Activated CD4-positive, alpha-beta T cell treated with anti-CD3 and anti-CD28 coated beads, Interleukin-10, Interleukin-2, amounts not matched to agents 100 ng/mL and 50 ng/mL, durations not matched to agents 16 hours and 8 hours (primary cell): ENCODE data around the gene PTPRG.

Source experiments
- DNase-seq: peaks from one replicate; pipeline ENCODE4 v3.0.0-alpha.2; 2020

PTPRG gene

DNA sequence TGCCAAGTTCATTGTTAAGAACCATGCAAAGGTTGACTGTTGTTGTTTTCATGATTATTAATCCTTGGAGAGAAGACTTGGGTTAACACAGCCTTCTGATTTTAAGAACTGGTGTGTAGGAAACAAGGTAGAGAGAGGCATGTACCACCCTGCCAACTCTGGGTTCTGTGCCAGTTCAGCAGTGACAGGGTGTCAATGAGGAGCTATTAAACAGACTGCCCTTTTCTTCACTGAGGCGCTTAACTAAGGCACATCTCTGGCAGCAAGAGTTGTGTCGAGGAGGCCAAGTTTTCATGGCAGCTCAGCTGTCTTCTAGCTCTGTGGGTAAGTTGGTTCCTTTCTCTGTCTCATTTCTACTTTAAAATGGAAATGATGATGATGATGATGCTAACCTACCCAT lies 694.4 kb downstream of the PTPRG start:
- DNase-seq: no peak

DNA sequence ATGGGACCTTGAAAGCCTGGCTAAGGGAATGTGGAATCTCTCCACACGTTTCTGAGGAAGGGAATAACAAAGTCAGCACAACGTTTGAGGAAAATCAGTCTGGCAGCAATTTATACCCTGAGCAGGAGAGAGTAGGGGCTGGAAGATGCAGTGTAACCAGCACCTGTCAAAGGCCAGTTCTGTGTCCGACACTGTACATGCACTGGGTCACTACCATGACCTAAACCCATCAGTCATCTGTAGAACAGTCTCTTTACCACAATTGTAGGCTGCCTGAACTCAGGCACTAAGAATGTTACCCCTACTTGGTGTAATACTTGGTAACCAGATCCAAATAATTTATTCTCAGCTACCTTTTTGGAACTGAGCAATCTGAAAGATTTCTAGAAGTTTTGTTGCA lies 698.6 kb downstream of the PTPRG start:
- DNase-seq: no peak

DNA sequence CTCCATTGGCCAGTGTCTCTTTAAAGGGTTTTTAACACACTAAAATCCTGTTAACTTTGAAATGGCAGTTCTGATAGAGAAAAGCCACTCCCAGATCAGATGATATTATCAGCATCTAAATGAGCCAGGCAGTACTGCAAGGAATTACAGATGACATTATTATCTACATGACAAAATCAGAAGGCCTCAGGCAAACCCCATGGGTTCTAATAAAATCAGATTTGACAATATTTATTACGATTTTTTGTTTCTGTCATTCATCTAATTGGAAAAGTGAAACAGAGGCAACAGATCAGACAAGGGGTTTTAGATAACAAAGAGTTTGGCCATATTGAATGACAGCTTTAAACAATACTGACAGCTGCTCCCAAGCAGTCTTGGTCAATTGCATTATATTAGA lies 699.3 kb downstream of the PTPRG start:
- no peak for DNase-seq

DNA sequence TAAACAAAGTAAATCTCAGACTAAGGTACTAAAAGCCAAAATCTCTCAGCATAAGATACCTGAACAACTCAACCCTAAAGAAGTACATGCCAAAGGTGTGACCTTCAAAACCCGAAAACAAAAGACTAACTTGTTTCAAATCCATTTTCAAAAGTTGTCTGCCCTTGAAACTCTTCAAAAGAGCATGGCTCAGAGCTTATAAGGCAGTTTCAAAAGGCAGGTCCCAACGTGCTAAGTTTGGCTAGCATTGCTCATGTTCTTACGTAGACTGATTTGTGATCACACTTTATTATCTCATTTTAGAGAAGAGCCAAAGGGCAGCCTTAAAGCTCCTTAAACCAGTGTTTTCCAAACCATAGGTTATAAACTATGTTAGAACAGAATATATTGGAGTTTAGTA lies 699.8 kb downstream of the PTPRG start:
- DNase-seq: no peak

DNA sequence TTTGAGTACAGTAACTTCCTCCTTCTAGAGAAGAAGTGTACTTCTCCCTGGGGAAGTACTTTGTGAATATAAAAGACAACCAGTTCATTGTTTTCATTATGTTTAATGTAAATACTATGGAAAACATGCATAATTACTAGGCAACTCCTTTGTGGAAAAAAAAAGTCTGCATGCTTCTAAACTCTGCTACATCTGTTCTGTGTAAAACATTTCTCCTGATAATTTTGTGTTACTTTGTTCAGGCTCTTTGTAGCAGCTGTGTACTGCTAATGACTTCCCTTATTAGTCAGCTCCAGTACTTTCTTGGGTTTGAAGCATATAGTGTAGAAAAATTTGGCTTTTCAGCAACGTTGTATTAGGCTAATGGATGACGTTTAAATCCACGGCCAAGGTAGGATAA lies 700.4 kb downstream of the PTPRG start:
- DNase-seq: no peak

DNA sequence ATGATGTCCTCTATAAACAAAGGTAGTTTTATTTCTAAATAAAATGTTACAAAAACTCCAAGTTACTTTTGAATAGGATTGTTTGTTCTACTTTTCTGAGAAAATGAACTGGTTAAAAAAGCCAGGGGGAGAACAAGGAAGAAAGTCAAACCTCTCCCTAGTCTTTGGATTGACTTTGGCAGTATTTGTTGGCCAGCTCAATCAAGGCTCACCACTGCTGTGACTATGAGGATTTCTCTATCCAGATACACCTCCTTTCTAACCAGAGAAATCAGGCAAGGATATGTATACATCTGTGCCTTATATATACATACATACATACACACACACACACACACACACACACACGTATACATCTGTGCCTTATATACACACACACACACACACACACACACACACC lies 704.2 kb downstream of the PTPRG start:
- no peak for DNase-seq

DNA sequence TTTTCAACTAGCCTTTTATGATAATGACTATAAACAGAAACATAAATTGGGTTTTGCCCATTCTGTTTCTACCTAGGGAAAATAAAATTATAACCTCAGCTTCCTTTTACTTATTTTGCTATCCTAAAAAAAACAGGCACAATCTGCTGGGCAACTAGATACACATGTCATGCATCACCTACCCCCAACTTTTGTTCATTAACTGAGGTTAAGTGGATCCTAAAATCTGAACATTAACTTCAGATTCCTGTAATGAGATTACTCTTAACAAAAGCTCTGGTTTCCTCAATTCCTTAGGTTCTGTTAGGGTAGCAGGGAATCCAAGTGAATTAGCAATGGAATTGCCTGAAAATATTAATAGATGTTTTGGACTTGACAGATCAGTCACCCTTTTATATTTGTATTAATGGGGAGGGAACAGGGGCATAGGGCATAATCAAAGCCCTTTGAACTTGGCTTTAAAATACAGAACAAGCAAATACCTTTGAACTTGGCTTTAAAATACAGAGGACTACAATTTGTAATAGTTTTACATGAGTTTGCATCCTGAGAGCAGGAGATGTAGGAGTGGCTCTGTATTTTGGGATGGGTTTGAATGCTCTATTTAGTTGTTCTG lies 705.4 kb downstream of the PTPRG start:
- DNase-seq: no peak

DNA sequence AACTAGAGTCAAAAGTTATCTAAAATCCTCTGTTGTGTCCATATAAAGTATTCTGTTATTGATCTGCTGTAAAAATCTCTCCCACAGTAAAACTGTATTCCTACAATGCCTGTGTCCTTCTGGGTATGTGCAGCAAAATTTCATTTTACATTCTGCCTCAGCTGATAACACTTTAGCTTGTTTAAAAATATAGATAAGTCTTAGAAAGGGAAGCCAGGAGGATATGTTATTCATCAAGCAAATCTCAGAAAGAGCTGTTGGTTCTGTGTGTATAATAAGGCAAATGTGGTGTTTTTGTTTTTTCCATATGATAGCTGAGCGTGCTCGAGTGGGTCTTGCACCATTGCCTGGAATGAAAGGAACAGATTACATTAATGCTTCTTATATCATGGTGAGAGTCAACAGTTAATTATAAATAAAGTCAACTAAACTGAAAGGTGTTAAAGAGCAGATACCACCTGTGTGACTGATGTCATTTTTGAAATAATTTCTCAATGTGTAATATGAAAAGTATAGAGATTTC lies 715.3 kb downstream of the PTPRG start:
- no peak for DNase-seq

DNA sequence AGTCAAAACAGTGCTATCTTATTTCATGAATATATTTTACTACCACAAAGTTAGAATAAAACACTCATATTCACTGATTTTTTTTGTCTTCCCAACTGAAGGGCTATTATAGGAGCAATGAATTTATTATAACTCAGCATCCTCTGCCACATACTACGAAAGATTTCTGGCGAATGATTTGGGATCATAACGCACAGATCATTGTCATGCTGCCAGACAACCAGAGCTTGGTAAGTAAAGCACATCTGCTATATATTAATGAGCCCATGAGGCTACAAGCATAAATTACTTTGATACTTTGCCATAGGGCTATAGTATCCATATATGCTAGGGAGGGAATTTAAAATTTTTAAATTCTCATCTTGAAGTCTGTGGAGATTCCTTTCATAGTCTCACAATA lies 716.1 kb downstream of the PTPRG start:
- DNase-seq: no peak

DNA sequence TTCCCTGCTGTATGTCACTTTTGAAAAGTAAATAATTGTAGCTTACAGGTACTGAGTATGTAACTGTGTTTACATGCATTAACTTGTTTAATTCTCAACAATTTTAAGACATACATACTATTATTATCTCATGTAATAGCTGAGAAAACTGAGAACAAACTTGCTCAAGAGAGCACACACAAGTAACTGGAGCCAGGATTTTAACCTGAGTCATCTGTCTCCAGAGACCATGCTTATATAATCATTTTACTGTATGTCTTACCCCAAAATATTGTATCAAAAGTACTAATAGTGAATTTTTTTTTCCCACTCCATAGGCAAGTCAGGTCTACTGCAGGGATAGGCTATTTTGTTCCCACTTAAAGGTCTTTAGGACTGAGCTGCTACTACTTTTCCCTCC lies 716.6 kb downstream of the PTPRG start:
- no peak for DNase-seq

DNA sequence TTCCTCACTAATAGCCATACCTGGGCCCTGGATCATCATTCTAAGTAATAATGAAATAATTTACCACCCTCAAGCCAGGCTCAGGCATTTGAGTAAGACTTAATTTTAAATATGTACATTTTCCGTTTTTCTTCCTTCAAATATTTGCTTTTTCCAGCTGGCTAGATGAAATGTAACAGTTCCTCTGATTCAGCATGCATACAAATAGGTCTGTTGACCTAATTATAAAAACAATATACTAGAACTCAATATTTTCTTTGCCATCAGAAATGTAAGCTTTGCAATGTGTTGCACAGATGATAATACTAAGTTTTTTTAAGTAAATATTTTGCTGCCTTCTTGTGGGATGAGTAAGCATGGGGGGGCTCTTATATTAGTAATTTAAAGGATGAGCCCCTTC lies 720.4 kb downstream of the PTPRG start:
- DNase-seq: no peak

DNA sequence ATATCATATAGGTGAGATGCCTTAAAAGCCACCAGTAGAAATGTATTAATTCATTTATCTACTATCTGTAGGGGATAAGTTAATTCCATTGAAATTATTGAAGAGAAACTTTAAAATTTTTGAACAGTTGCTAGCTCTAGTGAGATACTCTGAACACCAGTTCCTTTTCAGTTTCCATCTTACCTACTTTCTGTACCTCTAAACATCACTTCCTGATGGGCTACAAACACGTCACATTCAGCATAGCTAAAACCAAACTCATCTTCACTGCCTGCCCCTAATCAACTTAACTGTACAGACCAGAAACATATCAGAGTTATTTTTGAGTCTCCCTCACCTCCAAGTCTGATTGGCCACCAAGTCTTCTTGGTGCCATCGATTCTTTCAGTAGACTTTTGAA lies 723.1 kb downstream of the PTPRG start:
- DNase-seq: no peak

DNA sequence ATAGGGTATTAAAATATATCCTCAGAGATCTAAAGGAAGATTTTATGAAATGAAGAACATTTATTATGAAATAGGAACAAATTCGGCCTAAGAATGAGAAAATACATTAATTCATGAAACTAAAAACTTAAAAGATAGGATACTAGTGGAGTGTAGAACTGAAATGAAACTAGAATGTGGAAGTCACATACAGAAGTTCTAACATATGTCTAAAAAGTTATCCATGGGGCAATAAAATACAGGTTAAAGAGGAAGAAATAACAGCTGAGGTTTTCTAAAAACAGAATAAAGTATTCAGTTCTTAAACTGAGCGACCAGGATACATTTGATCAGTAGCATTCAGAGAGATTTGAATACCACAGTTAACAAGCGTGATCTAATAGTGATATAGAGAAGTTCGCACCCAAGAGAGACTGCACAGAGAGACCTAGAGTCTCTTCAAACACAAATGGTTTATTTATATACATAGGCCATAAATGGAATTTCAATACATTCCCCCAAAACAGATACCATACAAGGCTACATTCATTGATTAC lies 726.1 kb downstream of the PTPRG start:
- DNase-seq: no peak

DNA sequence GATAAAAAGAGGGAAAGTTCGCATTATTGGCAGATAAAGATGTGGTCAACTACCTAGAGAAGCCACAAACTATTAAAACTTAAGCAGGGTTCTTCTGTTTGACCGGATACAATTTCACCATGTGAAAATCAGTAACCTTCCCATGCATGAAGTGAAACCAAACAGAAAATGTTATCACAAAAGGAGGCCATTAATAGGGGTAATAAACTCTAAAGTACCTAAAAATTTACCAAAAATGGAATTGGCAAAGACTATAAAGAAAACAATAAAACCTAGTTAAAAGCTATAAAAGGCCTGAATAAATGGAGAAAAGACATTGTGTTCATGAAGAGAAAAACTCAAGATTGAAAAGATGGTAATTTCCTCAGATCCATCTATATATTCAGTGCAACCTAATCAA lies 728.6 kb downstream of the PTPRG start:
- DNase-seq: no peak

DNA sequence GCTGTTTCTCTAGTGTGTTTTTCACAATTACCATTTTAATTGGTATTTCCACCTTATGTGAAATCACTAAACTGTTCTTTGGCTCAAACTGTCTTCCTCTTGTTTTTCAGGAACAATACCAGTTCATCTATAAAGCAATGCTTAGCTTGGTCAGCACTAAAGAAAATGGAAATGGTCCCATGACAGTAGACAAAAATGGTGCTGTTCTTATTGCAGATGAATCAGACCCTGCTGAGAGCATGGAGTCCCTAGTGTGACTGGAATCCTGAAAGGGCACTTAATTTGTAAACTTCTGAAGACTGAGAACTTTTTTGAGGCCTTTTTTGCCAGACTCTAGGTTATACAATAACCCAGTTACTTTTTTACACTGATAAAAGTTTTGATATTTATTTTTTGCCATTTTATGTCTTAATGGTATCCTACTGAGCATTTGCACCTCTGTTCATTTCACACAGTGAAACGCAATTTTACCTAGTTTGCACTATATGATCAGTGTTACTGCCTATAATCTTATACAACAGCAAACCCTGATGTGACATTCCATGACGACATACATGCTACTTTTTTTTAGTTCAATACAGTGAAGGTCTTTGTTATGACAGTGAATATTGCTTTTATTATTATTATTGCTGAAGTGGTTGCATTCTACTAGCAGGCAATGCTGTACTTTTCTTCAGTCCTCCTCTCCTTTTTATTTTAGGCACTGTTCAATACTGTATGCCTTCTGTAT lies 731.8 kb downstream of the PTPRG start:
- no peak for DNase-seq

DNA sequence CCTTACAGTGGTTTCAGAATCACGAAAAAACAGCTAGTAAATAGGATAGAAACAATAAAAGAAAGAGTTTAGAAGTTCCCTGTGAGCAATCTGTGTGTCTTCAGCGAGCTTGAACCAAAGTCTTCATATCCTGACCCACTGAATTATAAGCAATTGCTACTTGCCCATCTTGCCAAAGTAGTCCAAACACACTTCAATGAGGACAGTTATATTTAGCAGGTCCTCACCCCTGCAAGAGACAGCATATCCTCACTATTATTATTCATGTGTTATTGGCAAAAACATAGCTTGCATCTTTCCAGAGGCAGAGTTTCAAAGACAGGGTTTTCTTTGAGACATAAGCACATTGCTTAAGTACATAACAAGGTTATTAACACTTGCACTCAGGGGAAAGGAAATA lies 734.2 kb downstream of the PTPRG start:
- no peak for DNase-seq

DNA sequence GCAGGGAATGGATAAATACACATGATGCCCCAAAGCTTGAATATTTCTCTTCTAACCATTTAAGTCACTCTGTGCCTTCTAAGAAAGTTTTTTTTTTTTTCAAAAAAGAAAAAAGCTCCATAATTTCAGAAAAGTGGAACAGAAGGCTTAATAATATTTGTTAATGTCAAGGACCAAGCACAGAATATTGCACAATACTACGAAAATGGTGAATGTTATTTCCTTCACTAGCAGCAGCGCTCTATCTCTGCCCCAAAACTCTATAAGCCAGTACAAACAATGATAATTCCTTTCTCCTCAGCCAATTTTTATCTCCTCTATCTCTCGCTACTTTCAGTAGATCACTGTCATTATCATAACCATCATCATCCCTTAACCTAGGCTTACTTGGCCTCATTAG lies 739.2 kb downstream of the PTPRG start:
- no peak for DNase-seq

DNA sequence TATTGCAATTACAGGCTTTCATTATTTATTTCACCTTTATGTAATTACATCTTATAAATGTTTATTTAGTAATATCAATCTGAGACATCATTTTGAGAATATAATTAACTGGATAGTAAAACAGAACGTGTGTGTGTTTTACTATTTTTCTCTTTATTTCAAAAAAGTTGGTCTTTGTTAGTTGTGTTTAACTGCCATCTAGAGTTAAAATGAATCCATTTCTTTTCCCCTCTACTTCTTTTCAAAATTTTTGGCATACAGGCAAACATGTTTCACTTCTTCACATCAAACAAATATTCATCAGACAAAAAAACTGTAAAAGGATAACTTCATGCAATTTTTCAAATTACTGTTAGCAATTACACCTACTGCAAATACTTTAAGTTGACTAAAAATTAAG lies 750.8 kb downstream of the PTPRG start:
- no peak for DNase-seq

DNA sequence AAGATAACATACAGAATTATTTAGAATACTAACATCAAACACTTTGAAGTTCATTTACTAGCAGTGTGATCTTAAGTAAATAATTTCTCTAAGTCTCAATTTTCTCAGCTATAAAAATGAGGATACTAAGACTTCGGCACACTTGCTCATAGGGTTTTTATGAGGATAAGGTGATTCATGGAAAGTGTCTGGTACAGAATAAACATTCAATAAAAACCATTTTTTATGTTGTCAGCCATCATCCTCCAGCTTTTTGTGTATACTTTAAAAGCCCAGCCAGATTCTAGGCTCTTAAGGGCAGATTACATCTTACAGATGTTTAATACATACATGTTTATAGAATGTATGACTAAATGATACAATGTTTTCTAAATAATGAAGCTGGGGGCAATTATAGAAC lies 755.2 kb downstream of the PTPRG start:
- DNase-seq: no peak

DNA sequence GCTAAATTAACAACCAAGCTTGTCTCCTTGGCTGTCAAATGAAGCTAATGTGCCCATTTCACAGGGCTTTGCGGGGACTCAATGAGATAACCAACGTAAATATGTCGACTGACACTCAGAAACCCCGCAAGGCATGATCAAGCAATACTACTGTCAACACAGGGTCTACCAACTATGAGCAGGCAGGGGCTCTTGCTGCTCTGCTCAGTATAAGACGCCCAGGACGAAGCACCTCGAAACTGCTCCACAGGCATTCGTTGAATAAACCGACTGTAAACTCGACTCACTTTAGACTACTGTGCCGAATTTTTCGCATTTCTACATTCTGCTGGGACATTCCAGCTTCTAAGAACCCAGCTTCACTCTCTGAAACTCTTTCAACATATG lies 757.0 kb downstream of the PTPRG start:
- DNase-seq: no peak

DNA sequence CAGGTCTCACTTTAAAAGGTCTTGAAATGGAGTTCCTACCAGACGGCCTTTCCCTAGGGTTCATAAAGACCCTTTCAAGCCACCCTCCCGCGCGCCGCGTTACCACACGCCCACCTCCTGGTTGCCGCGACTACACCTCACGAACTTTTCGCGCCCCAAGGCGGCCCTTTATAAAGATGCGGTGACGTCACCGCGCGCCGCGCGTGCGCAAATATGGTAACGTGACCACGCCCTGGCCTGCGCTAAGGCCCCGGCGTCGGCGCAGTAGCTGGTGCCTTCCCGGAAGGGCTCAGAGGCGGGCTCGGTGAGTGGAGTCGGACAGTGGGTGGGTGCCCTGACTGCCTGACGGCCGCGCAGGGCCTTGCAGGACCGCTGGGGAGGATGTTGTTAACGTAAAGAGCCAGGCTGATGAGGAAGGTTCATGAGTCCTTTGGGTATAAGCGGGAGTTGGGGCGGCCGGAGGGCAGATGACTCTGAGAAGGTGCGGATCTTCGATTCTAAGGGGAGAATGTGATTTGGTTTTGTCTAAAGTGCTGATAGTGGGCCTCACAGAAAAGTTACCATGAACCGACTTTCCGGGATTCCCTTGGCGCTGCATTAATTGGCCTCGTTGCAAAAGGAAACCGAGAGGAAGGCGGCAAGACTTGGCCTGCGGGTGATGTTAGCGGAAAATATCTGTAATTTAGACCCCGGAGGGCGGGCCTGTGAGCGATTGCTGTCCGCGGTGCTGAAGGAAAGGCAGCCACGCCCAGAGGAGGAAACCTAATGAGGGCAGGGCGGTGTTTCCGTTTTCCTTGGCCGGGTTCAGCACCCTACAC lies 757.6 kb downstream of the PTPRG start:
- DNase-seq: peak; percentile 84

DNA sequence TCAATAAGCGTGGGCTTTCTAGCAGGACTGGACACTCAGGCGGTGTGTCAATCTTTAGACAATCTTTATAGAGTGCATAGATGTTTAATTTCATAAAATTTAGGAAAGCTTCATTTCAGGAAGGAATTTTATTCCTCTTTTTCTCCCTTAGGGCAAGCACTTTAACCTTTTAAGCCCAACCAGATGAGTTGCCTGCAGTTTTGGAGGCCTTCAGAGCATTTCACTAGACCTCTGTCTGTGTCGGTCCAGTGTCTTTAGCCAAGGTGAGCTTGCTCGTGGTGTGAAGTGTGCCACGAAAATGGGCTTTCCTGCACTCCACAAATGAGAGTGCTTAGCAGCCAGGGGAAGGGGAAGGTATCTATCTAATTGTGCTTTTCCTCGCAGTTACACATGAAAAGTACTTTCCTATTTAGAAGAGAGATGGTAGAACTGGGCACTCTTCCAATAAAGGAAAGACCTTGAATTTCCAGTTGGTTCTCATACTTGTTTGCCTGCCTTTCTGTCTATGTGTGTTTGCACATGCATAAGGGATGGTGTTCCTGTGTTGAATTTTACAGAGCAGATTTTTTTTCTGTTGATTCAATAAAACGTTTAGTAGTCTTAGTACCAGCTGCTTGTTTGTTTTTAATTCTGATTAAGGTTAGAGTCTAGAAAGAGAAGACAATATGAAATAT lies 758.3 kb downstream of the PTPRG start:
- DNase-seq: no peak

DNA sequence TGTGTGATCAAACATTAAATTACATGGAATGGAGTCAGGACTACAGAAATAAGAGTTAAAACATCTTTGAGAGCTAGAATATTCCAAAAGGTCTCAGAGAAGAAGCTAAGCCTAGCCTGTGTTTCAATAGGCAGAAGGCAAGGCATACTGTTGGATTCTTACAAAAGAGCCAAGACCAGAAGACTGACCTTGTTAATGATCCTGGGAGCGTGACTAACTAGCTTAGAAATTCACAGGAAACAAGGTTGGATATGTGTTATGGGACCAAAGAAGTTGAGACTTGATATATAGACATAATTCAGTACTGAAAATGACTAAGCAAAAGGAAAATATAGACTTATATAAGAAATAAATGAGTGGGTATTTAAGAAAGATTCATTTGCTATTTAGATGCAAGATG lies 761.9 kb downstream of the PTPRG start:
- DNase-seq: no peak
